ENCODE results near the gene ARCN1.

- TF ChIP-seq TOX (CRISPR knock-in tag; IDR thresholded peaks at IDR 0.05; ENCODE audit: borderline replicate concordance) (no peak), ISL1 (CRISPR knock-in tag; IDR thresholded peaks at IDR 0.05) (no peak), ZNF70 (CRISPR knock-in tag; IDR thresholded peaks at IDR 0.05) (no peak), ZFP3 (CRISPR knock-in tag; IDR thresholded peaks at IDR 0.05) (no peak), BACH2 (CRISPR knock-in tag; IDR thresholded peaks at IDR 0.05; ENCODE audit: borderline replicate concordance) (no peak), ARNTL (CRISPR knock-in tag; IDR thresholded peaks at IDR 0.05; ENCODE audit: borderline replicate concordance, low read depth) (no peak), PATZ1 (CRISPR knock-in tag; IDR thresholded peaks at IDR 0.05; ENCODE audit: borderline replicate concordance) (no peak), PPARA (CRISPR knock-in tag; IDR thresholded peaks at IDR 0.05; ENCODE audit: borderline replicate concordance) (no peak), ZFP30 (CRISPR knock-in tag; IDR thresholded peaks at IDR 0.05) (no peak), ZNF565 (CRISPR knock-in tag; conservative IDR thresholded peaks at IDR 0.05; ENCODE audit: low read depth) (no peak)
- TF ChIP-seq, protein P1, sequence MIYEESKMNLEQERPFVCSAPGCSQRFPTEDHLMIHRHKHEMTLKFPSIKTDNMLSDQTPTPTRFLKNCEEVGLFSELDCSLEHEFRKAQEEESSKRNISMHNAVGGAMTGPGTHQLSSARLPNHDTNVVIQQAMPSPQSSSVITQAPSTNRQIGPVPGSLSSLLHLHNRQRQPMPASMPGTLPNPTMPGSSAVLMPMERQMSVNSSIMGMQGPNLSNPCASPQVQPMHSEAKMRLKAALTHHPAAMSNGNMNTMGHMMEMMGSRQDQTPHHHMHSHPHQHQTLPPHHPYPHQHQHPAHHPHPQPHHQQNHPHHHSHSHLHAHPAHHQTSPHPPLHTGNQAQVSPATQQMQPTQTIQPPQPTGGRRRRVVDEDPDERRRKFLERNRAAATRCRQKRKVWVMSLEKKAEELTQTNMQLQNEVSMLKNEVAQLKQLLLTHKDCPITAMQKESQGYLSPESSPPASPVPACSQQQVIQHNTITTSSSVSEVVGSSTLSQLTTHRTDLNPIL (CRISPR knock-in tag; IDR thresholded peaks at IDR 0.05; ENCODE audit: low read depth) = no peak
- TF ChIP-seq, protein P2, sequence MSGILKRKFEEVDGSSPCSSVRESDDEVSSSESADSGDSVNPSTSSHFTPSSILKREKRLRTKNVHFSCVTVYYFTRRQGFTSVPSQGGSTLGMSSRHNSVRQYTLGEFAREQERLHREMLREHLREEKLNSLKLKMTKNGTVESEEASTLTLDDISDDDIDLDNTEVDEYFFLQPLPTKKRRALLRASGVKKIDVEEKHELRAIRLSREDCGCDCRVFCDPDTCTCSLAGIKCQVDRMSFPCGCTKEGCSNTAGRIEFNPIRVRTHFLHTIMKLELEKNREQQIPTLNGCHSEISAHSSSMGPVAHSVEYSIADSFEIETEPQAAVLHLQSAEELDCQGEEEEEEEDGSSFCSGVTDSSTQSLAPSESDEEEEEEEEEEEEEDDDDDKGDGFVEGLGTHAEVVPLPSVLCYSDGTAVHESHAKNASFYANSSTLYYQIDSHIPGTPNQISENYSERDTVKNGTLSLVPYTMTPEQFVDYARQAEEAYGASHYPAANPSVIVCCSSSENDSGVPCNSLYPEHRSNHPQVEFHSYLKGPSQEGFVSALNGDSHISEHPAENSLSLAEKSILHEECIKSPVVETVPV (CRISPR knock-in tag; IDR thresholded peaks at IDR 0.05) = no peak
These were observed 40.1 kb upstream of the ARCN1 start for GRCh38 chr11:118532091-118532490.
